GM12801 (cell line): ENCODE measurements around the gene NUP153.

Source experiments
- TF ChIP-seq, protein P1 (sequence below): IDR thresholded peaks from one replicate; pipeline ENCODE4 v1.5.1; 2011; ENCODE audit warnings: control low read depth; ENCODE audit not compliant: insufficient read length; ENCODE audit errors: extremely low read depth

NUP153 gene

GRCh38 chr6:17610835-17611234 is 95.9 kb downstream of the NUP153 start:
- TF ChIP-seq, protein P1, sequence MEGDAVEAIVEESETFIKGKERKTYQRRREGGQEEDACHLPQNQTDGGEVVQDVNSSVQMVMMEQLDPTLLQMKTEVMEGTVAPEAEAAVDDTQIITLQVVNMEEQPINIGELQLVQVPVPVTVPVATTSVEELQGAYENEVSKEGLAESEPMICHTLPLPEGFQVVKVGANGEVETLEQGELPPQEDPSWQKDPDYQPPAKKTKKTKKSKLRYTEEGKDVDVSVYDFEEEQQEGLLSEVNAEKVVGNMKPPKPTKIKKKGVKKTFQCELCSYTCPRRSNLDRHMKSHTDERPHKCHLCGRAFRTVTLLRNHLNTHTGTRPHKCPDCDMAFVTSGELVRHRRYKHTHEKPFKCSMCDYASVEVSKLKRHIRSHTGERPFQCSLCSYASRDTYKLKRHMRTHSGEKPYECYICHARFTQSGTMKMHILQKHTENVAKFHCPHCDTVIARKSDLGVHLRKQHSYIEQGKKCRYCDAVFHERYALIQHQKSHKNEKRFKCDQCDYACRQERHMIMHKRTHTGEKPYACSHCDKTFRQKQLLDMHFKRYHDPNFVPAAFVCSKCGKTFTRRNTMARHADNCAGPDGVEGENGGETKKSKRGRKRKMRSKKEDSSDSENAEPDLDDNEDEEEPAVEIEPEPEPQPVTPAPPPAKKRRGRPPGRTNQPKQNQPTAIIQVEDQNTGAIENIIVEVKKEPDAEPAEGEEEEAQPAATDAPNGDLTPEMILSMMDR = no peak

DNA sequence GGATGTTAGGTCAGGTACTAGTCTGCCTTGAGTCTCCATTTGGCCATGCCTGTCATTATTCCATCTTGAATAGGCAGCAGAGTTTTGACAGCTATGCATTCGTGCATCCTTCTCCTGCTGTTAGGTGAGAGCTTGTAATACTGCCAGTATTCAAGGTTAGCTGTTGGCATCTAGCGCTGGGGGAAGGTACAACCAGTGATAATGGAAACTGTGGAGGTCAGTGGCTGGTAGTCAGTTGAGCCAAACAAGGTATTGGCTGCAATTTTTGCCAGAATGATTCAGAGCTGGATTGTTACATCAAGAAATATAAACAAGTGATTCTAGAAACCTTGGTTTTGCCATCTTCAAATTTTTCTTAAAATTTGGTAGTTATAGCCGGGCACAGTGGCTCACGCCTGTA is 100.1 kb downstream of the NUP153 start:
- TF ChIP-seq, protein P1 = no peak

GRCh38 chr6:17602888-17603287 is 103.8 kb downstream of the NUP153 start:
- TF ChIP-seq, protein P1 = no peak

GRCh38 chr6:17601386-17601703 is 105.4 kb downstream of the NUP153 start:
- TF ChIP-seq, protein P1 = no peak

DNA sequence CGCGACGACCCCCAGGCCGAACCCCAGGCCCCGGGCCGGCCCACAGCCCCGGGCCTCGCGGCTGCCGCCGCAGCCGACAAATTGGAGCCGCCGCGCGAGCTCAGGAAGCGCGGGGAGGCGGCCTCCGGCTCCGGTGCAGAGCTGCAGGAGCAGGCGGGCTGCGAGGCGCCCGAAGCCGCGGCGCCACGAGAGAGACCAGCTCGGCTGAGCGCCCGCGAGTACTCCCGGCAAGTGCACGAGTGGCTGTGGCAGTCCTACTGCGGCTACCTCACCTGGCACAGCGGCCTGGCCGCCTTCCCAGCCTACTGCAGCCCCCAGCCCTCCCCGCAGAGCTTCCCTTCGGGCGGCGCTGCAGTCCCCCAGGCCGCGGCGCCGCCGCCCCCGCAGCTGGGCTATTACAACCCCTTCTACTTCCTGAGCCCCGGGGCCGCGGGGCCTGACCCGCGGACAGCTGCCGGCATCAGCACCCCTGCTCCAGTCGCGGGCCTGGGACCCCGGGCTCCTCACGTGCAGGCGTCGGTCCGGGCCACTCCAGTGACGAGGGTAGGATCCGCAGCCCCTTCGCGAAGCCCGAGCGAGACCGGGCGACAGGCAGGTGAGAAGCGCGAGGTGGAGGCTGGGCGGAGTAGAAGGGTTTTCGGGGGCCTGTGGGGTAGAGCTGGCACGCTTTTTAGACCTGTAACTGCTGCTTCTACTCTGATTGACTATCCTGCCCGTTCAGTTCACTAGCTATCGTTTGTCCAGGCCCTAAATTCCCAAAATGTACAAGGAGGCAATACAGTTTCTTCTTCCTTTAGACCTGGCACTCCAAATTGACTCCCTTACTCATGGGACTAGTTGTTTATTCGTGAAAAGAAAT is 106.0 kb downstream of the NUP153 start:
- TF ChIP-seq, protein P1 = no peak

- TF ChIP-seq, protein P1 = no peak
Observed at GRCh38 chr6:17599877-17600526, 106.7 kb downstream of the NUP153 start, which contains the start of gene FAM8A1. TSS of gene FAM8A1 (plus strand) at chr6:17600302. CDS start at chr6:17600410, 108 bp downstream.

- TF ChIP-seq, protein P1 = no peak
Observed at GRCh38 chr6:17596085-17596484, 110.6 kb downstream of the NUP153 start.
